GM18867 (cell line): Measurements from ENCODE around the gene PLTP.

Source experiments
- ATAC-seq: cut with Tn5 transposase; IDR thresholded peaks from one replicate; pipeline ENCODE4 v1.9.1; 2021; ENCODE audit warnings: mild to moderate bottlenecking, moderate library complexity; ENCODE audit not compliant: unreplicated experiment

PLTP gene

DNA sequence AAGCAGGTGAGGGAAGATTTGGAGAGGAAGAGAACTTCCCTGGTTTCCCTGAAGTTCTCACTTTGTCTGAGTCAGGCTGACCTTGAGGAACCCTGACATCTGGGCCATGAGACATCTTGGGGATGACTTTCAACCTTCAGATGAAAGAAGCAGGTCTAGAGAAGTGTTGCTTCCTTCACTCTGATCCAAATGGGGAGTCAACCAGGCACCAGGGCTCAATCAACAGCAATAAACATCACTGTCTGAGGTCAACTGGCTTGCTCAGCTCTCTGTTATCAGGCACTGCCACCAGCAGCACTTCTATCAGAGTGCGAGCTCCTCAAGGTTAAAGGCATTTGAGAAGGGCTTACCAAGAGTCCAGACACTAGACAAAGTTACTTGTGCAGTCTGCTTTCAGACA lies 61.0 kb downstream of the PLTP start:
- ATAC-seq: no peak

DNA sequence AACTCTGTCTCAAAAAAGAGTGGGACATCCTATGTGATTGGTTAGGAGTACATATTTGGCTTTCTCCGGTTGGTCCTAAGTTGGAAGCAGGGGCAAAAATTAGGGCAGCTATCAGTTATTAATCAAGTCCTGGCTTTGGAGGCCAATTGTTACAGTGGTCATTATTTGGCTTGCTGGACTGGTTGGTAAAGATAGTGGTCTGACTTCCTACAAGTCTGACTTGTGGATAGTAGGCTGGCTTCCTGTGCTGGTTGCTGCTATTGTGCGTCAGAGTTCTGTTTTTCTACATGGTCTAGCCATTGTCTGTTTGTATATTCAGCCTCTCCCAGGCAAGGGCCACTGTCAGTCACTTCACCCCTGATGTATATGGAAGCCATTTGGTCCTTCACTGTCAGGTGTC lies 61.7 kb downstream of the PLTP start:
- ATAC-seq: no peak

DNA sequence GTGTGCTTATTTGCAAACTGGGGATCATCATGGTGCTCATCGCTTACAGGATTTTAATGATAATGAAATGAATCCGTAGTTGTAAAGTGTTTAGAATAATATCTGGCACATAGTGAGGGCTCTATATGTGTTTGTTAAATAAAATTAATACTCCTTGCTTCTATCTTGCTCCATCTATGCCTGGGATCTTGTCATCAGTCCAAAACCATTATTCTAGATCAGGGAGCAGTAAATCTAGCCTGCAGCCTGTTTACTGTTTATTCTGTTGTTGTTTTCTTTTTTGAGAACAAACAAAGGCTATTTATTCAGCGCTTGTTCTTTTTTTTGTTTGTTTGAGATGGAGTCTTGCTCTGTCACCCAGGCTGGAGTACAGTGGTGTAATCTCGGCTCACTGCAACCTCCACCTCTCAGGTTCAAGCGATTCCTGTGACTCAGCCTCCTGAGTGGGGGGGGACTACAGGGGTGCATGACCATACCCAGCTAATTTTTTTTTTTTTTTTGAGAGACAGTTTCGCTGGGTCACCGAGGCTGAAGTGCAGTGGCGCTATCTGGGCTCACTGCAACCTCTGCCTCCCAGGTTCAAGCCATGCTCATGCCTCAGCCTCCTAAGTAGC lies 62.9 kb downstream of the PLTP start:
- ATAC-seq: no peak
